HepG2 (cell line): ENCODE measurements around the gene HIPK2. TPM values are rescaled to one million over a fixed set of nuclear protein-coding genes. Genes with fewer than 3 reads are reported as not detected.

ENCODE experiments used
- ATAC-seq: fragments of 200-7000 bp; cut with Tn5 transposase; 3 replicates; pipeline ENCODE4 v1.9.1; 2020; ENCODE audit warnings: mild to moderate bottlenecking, moderate library complexity
- BruUV-seq: library from RNA; stranded (reverse); fragments of 400-500 nt; replicated peaks from 2 replicates; lab custom pipeline; 2021; lab: Mats Ljungman, UMichigan
- CTCF ChIA-PET: fragments of 300-600 bp; formaldehyde crosslinking; extraction: SDS; loops from one replicate; lab custom pipeline; 2021; ENCODE audit warnings: low total read pairs, inconsistent platforms, low intra/inter-chr PET ratio; lab: Yijun Ruan, JAX
- POLR2A ChIA-PET: fragments of 350-600 bp; sonication (Branson Sonifier 250); formaldehyde crosslinking; loops from one replicate; lab custom pipeline; 2020; ENCODE audit warnings: antibody characterized with exemption, inconsistent platforms; lab: Yijun Ruan, JAX
- DNase-seq: peaks from one replicate; pipeline ENCODE4 v3.0.0-alpha.2; 2015; ENCODE audit warnings: low spot score
- FAIRE-seq: peaks from 3 replicates; lab custom pipeline; 2011; peaks lifted over from hg19 to GRCh38; lab: Jason Lieb, UNC
- H2AFZ ChIP-seq: one replicate; pipeline ENCODE4 v1.6.1; 2011; ENCODE audit warnings: low read length, inconsistent platforms
- H3K27ac ChIP-seq: fragments of 300-600 bp; 3 replicates; pipeline ENCODE4 v1.8.0; 2011; ENCODE audit warnings: mixed run types, mild to moderate bottlenecking, mixed read lengths, low read length, inconsistent platforms; ENCODE audit not compliant: insufficient read depth; ENCODE audit errors: extremely low read length
- H3K27me3 ChIP-seq, 2 experiments: fragments of 200-600 bp in 1 of 2; 2 replicates in 1 of 2; 3 replicates in 1 of 2; pipeline versions ENCODE4 v1.6.0 to v1.8.0; 2011; ENCODE audit warnings: low read length in 2 of 2, mild to moderate bottlenecking in 2 of 2, moderate library complexity in 2 of 2, inconsistent platforms in 1 of 2; ENCODE audit not compliant: insufficient read depth in 2 of 2, control insufficient read depth in 1 of 2
- H3K36me3 ChIP-seq, 2 experiments: fragments of 200-600 bp in 1 of 2; replicated peaks in 1 of 2; 2 replicates in 1 of 2; 3 replicates in 1 of 2; pipeline versions ENCODE4 v1.5.1 to v1.8.0; 2011; ENCODE audit warnings: low read length in 2 of 2, inconsistent platforms in 1 of 2; ENCODE audit not compliant: insufficient read depth in 2 of 2, control insufficient read depth in 1 of 2
- H3K4me1 ChIP-seq: 2 replicates; pipeline ENCODE4 v1.5.1; 2012; ENCODE audit warnings: low read length, inconsistent platforms; ENCODE audit not compliant: insufficient read depth
- H3K4me2 ChIP-seq: 2 replicates; pipeline ENCODE4 v1.6.0; 2011; ENCODE audit warnings: low read depth, low read length, inconsistent platforms
- H3K4me3 ChIP-seq, 3 experiments: fragments of 200-600 bp in 1 of 3; sonication (generic), shearing (Covaris generic) in 1 of 3; replicated peaks in 1 of 3; 2 replicates each; pipeline ENCODE4 v1.5.1; 2011 to 2016; ENCODE audit warnings: low read length in 3 of 3, inconsistent platforms in 2 of 3, low read depth in 2 of 3, mild to moderate bottlenecking in 2 of 3, control low read depth in 1 of 3, mixed read lengths in 1 of 3; ENCODE audit not compliant: insufficient read depth in 1 of 3
- H3K79me2 ChIP-seq: one replicate; pipeline ENCODE4 v1.6.1; 2011; ENCODE audit warnings: low read length, inconsistent platforms; ENCODE audit not compliant: insufficient read depth
- H3K9ac ChIP-seq: 2 replicates; pipeline ENCODE4 v1.6.0; 2011; ENCODE audit warnings: mild to moderate bottlenecking, low read depth, low read length, inconsistent platforms; ENCODE audit not compliant: insufficient read depth
- H3K9me3 ChIP-seq: 2 replicates; pipeline ENCODE4 v1.5.1; 2012; ENCODE audit warnings: mild to moderate bottlenecking, low read length
- H4K20me1 ChIP-seq: 2 replicates; pipeline ENCODE4 v1.6.0; 2011; ENCODE audit warnings: inconsistent platforms, mild to moderate bottlenecking, low read length, moderate library complexity; ENCODE audit not compliant: insufficient read depth
- MAFK ChIP-seq, 2 experiments: IDR thresholded peaks in 1 of 2; conservative IDR thresholded peaks in 1 of 2; 2 replicates each; pipeline ENCODE4 v1.6.1; 2011; ENCODE audit warnings: improper control_type of control experiment in 2 of 2, low read length in 2 of 2
- WGBS: methylation state at CpG from one replicate; pipeline ENCODE4 v1.1.6; 2017; ENCODE audit warnings: low lambda C conversion rate; 5-methylcytosine and 5-hydroxymethylcytosine counted together
- in situ Hi-C: cut with HindIII; loops from 2 replicates; pipeline ENCODE4 v1.10.0; 2017; ENCODE audit warnings: low pct_unique_long_range_greater_than_20kb; ENCODE audit not compliant: extremely low pct_ligation_motif_present
- intact Hi-C: fragments of 100-400 bp; cut with micrococcal nuclease; formaldehyde crosslinking; loops from one replicate; pipeline ENCODE4 v1.10.0; 2022; ENCODE audit not compliant: unreplicated experiment
- polyA plus RNA-seq, 8 experiments: library from polyadenylated mRNA; depleted of rRNA in 3 of 8; stranded (reverse) in 7 of 8; unstranded in 1 of 8; fragments of >200 nt; fragmentation: Illumina TruSeq in 4 of 8; extraction: Trizol in 4 of 8; gene quantifications; 2 replicates each; pipeline versions ENCODE4 v1.2.1 to v1.2.3, GENCODE V29; 2011 to 2016; ENCODE audit warnings: low read depth in 4 of 8, missing spikeins in 1 of 8, mixed read lengths in 1 of 8; ENCODE audit not compliant: insufficient read depth in 1 of 8
- total RNA-seq, 5 experiments: library from RNA; depleted of rRNA; stranded (reverse); fragments of >200 nt; fragmentation: Illumina TruSeq; extraction: Trizol; gene quantifications; 2 replicates each; pipeline ENCODE4 v1.2.3, GENCODE V29; 2016; ENCODE audit warnings: low read depth in 1 of 5
- TF ChIP-seq, protein P1 (sequence below), 2 experiments: sonication (generic) in 1 of 2; formaldehyde crosslinking in 1 of 2; IDR thresholded peaks; 2 replicates each; pipeline versions ENCODE4 v1.6.1 to v1.9.0; 2014 to 2022; ENCODE audit warnings: antibody characterized with exemption in 1 of 2, borderline replicate concordance in 1 of 2, inconsistent platforms in 1 of 2, low read depth in 1 of 2, missing genetic modification reagents in 1 of 2

Gene HIPK2
- total and polyA plus RNA-seq, 2 of the 13 experiments (the other 11 are each of a cell fraction or from before 2014, with no cell fraction given): 14.4 to 20.2 TPM

DNA sequence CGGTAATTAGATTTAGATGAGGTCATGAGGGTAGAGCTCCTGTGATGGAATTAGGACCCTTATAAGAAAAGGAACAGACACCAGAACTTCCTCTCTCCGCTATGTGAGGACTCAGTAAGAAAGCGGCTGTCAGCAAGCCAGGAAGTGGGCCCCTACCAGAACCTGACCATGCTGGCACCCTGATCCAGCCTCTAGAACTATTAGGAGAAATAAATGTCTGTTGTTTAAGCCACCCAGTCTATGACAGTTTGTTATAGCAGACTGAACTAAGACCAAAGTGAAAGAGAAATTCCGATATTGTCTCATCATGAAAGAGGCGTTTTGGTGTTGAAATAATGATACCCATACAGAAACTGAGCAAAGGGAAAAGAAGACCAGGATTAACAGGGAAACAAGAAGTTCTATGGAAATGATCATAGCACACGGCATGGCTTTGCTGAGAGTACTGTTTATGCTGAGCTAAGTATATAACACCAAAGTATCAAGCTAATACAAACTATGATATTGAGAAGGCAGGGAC lies 245.1 kb downstream of the HIPK2 start:
- CTCF ChIA-PET: no interaction called here
- intact Hi-C loops: no loop called here

More for the DNA sequence above, 245.1 kb downstream of the HIPK2 start:
- DNase-seq: no peak
- no peak for ATAC-seq
- H4K20me1 ChIP-seq: no peaks in the 10 kb centered on the region
- in situ Hi-C loops: no loop called here
- H3K27me3 ChIP-seq: peaks cover 0 to 43% of the 10 kb centered on the region in 2 experiments; a peak in 3 of 5 replicates
- no peaks in the 10 kb centered on the region for H3K36me3 ChIP-seq
- no peak overlapping the region for H2AFZ ChIP-seq
- no peak for FAIRE-seq
- H3K27ac ChIP-seq: no peak overlapping the region
- H3K4me1 ChIP-seq: no peaks in the 10 kb centered on the region
- peak in 1 of 2 experiments; percentile 29; a peak in 1 of 4 replicates for TF ChIP-seq MAFK (conservative IDR thresholded peaks at IDR 0.05 in 1 of 2, IDR thresholded peaks at IDR 0.05 in 1 of 2; ENCODE audit: low read length in 2 of 2)
- TF ChIP-seq, protein P1, sequence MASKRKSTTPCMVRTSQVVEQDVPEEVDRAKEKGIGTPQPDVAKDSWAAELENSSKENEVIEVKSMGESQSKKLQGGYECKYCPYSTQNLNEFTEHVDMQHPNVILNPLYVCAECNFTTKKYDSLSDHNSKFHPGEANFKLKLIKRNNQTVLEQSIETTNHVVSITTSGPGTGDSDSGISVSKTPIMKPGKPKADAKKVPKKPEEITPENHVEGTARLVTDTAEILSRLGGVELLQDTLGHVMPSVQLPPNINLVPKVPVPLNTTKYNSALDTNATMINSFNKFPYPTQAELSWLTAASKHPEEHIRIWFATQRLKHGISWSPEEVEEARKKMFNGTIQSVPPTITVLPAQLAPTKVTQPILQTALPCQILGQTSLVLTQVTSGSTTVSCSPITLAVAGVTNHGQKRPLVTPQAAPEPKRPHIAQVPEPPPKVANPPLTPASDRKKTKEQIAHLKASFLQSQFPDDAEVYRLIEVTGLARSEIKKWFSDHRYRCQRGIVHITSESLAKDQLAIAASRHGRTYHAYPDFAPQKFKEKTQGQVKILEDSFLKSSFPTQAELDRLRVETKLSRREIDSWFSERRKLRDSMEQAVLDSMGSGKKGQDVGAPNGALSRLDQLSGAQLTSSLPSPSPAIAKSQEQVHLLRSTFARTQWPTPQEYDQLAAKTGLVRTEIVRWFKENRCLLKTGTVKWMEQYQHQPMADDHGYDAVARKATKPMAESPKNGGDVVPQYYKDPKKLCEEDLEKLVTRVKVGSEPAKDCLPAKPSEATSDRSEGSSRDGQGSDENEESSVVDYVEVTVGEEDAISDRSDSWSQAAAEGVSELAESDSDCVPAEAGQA (IDR thresholded peaks at IDR 0.05; ENCODE audit: low read depth): no peak
- TF ChIP-seq, protein P1 (CRISPR knock-in tag; IDR thresholded peaks at IDR 0.05; ENCODE audit: borderline replicate concordance): no peak
- TF ChIP-seq, all 625 proteins: peak for 1
- BruUV-seq: no TSS peak
- Histone ChIP-seq H3K4me3 (no peak overlapping the region), H3K79me2 (no peaks in the 10 kb centered on the region), H3K4me2 (no peak overlapping the region), H3K9me3 (no peaks in the 10 kb centered on the region), H3K9ac (no peak overlapping the region)
- 19% methylated on average over 6 of the region's 6 CpGs for WGBS
- POLR2A ChIA-PET: no interaction called here
